Measurements from ENCODE around the gene PDIA5.
"Not testable (repeated sequence)": the region's sequence is repeated elsewhere in the genome, so short reads cannot be mapped to it uniquely, and the experiment has no call there.

The PDIA5 gene

GRCh38 chr3:123090728-123091531, 24.1 kb downstream of the PDIA5 start:
- DNase-seq, result no peak

GRCh38 chr3:123092243-123092642, 25.4 kb downstream of the PDIA5 start:
- DNase-seq, result no peak

GRCh38 chr3:123093696-123094095, 26.9 kb downstream of the PDIA5 start:
- DNase-seq, result no peak

- DNase-seq, result no peak
Measured at GRCh38 chr3:123094516-123095313, 27.9 kb downstream of the PDIA5 start.

- DNase-seq, result no peak
Measured at GRCh38 chr3:123096126-123096525, 29.3 kb downstream of the PDIA5 start.

- DNase-seq, result no peak
Measured at GRCh38 chr3:123096731-123097130, 29.9 kb downstream of the PDIA5 start.

GRCh38 chr3:123098426-123099330, 31.9 kb downstream of the PDIA5 start:
- no peak for DNase-seq

- no peak for DNase-seq
Measured at GRCh38 chr3:123099331-123100192, 32.7 kb downstream of the PDIA5 start.

- DNase-seq, result no peak
Measured at GRCh38 chr3:123100193-123100776, 33.5 kb downstream of the PDIA5 start.

GRCh38 chr3:123102249-123102648, 35.4 kb downstream of the PDIA5 start:
- DNase-seq, result no peak

GRCh38 chr3:123102826-123103225, 36.0 kb downstream of the PDIA5 start:
- no peak for DNase-seq

GRCh38 chr3:123104550-123104949, 37.7 kb downstream of the PDIA5 start:
- no peak for DNase-seq

- DNase-seq, result no peak
Measured at GRCh38 chr3:123105201-123106189, 38.7 kb downstream of the PDIA5 start.

GRCh38 chr3:123110282-123110975, 43.6 kb downstream of the PDIA5 start:
- no peak for DNase-seq

GRCh38 chr3:123110976-123111615, 44.3 kb downstream of the PDIA5 start:
- DNase-seq, result no peak

GRCh38 chr3:123111640-123112039, 44.8 kb downstream of the PDIA5 start:
- no peak for DNase-seq

- no peak for DNase-seq
Measured at GRCh38 chr3:123112232-123112631, 45.4 kb downstream of the PDIA5 start.

- not testable (repeated sequence) for DNase-seq
Measured at GRCh38 chr3:123112656-123113055, 45.8 kb downstream of the PDIA5 start.

Measured in right kidney (tissue), 1 donor.